B cell (primary cell): ENCODE measurements around the gene DTX3L. TPM values are rescaled to one million over a fixed set of nuclear protein-coding genes. Genes with fewer than 3 reads are reported as not detected.

Experiments
- ATAC-seq: fragments of 200-7000 bp; cut with Tn5 transposase; one replicate; pipeline ENCODE4 v1.10.0; 2021; ENCODE audit warnings: low read depth, mild to moderate bottlenecking, moderate number of reproducible peaks, moderate library complexity
- CTCF ChIA-PET: fragments of 350-600 bp; sonication (Branson Sonifier 250); formaldehyde crosslinking; loops from one replicate; lab custom pipeline; 2021; ENCODE audit warnings: antibody characterized with exemption, inconsistent platforms; lab: Charles Lee
- POLR2A ChIA-PET: fragments of 350-600 bp; sonication (Branson Sonifier 250); formaldehyde crosslinking; loops from one replicate; lab custom pipeline; 2021; ENCODE audit warnings: antibody characterized with exemption; lab: Charles Lee
- DNase-seq: peaks from one replicate; pipeline ENCODE4 v3.0.0; 2013
- H2AFZ ChIP-seq: 2 replicates; pipeline ENCODE4 v1.6.1; 2012; ENCODE audit warnings: mild to moderate bottlenecking, low read depth, low read length; ENCODE audit not compliant: insufficient read depth, poor library complexity, severe bottlenecking
- H3K27ac ChIP-seq, 2 donors: 1 replicate in 1 of 2; 2 replicates in 1 of 2; pipeline ENCODE4 v1.5.1; 2012 to 2013; ENCODE audit warnings: low read length in 2 of 2, mild to moderate bottlenecking in 2 of 2, moderate library complexity in 1 of 2
- H3K27me3 ChIP-seq, 4 experiments: fragments of 200-600 bp in 1 of 4; sonication (generic) in 1 of 4; replicated peaks in 1 of 4; 1 replicate in 2 of 4; 2 replicates in 2 of 4; pipeline versions ENCODE4 v1.6.1 to v1.7.0; 2013 to 2016; ENCODE audit warnings: low read length in 3 of 4, mild to moderate bottlenecking in 2 of 4, mixed read lengths in 1 of 4, moderate library complexity in 1 of 4; ENCODE audit not compliant: insufficient read depth in 4 of 4, control insufficient read depth in 3 of 4; ENCODE audit errors: control extremely low read depth in 1 of 4
- H3K36me3 ChIP-seq, 2 experiments: replicated peaks in 1 of 2; 1 replicate in 1 of 2; 2 replicates in 1 of 2; pipeline versions ENCODE4 v1.6.1 to v1.7.1; 2013; ENCODE audit warnings: low read length in 1 of 2; ENCODE audit not compliant: insufficient read depth in 2 of 2, control insufficient read depth in 1 of 2; ENCODE audit errors: control extremely low read depth in 1 of 2, extremely low read depth in 1 of 2
- H3K4me1 ChIP-seq, 2 donors: fragments of 200-600 bp in 1 of 2; sonication (generic) in 1 of 2; 1 replicate in 1 of 2; 2 replicates in 1 of 2; pipeline versions ENCODE4 v1.5.1 to v1.6.1; 2013 to 2017; ENCODE audit warnings: low read length in 2 of 2; ENCODE audit not compliant: control insufficient read depth in 2 of 2, insufficient read depth in 2 of 2
- H3K4me2 ChIP-seq: replicated peaks from 2 replicates; pipeline ENCODE3; 2012; ENCODE audit warnings: mild to moderate bottlenecking, low read depth, low read length; ENCODE audit not compliant: poor library complexity, severe bottlenecking
- H3K4me3 ChIP-seq, 5 experiments: fragments of 200-600 bp in 1 of 5; sonication (generic) in 1 of 5; 1 replicate in 3 of 5; 2 replicates in 2 of 5; pipeline versions ENCODE4 v1.5.1 to v1.7.0; 2011 to 2016; ENCODE audit warnings: low read length in 4 of 5, mild to moderate bottlenecking in 4 of 5, low read depth in 2 of 5, control low read depth in 1 of 5, moderate library complexity in 1 of 5; ENCODE audit not compliant: insufficient read depth in 1 of 5; ENCODE audit errors: control extremely low read depth in 1 of 5, extremely low read depth in 1 of 5
- H3K79me2 ChIP-seq: fragments of 200-600 bp; sonication (generic); one replicate; pipeline ENCODE4 v1.6.0; 2016; ENCODE audit warnings: low read length; ENCODE audit not compliant: control insufficient read depth, insufficient read depth
- H3K9ac ChIP-seq: fragments of 200-600 bp; sonication (generic); 2 replicates; pipeline ENCODE4 v1.6.1; 2017; ENCODE audit warnings: mild to moderate bottlenecking, low read length, moderate library complexity
- H3K9me3 ChIP-seq, 3 donors: one replicate each; pipeline versions ENCODE4 v1.6.1 to v1.7.1; 2013; ENCODE audit warnings: low read length in 2 of 3; ENCODE audit not compliant: control insufficient read depth in 2 of 3, insufficient read depth in 1 of 3; ENCODE audit errors: control extremely low read depth in 1 of 3
- H4K20me1 ChIP-seq: 2 replicates; pipeline ENCODE4 v1.6.0; 2012; ENCODE audit warnings: mild to moderate bottlenecking, low read length; ENCODE audit not compliant: insufficient read depth, control insufficient read depth, poor library complexity, severe bottlenecking
- H3K27ac Mint-ChIP-seq: one replicate; pipeline ENCODE4 v1.8.0; 2021; ENCODE audit warnings: mixed read lengths
- H3K27me3 Mint-ChIP-seq: one replicate; pipeline ENCODE4 v1.8.0; 2021; ENCODE audit warnings: mixed read lengths
- H3K4me1 Mint-ChIP-seq: one replicate; pipeline ENCODE4 v1.8.0; 2021; ENCODE audit warnings: mixed read lengths
- H3K4me3 Mint-ChIP-seq: one replicate; pipeline ENCODE4 v1.8.0; 2021; ENCODE audit warnings: mixed read lengths
- H3K9me3 Mint-ChIP-seq: one replicate; pipeline ENCODE4 v1.8.0; 2022; ENCODE audit warnings: mixed read lengths; ENCODE audit not compliant: insufficient read depth
- CTCF ChIP-seq: fragments of 200-600 bp; IDR thresholded peaks from one replicate; pipeline ENCODE4 v1.8.0; 2022; ENCODE audit warnings: antibody characterized with exemption, mild to moderate bottlenecking
- EZH2 ChIP-seq: IDR thresholded peaks from 2 replicates; pipeline ENCODE4 v1.6.1; 2012; ENCODE audit warnings: borderline replicate concordance, low read depth, mild to moderate bottlenecking, moderate library complexity, low read length; ENCODE audit not compliant: insufficient read depth, poor library complexity, severe bottlenecking
- whole genome bisulfite sequencing: methylation state at CpG from one replicate; pipeline ENCODE4 v1.1.5; 2013; ENCODE audit warnings: missing lambda C conversion rate; ENCODE audit not compliant: insufficient coverage; 5-methylcytosine and 5-hydroxymethylcytosine counted together
- intact Hi-C: fragments of 100-400 bp; cut with micrococcal nuclease; formaldehyde crosslinking; loops from one replicate; pipeline ENCODE4 v1.10.0; 2022
- polyA plus RNA-seq: library from polyadenylated mRNA; depleted of rRNA; stranded (reverse); fragments of >200 nt; gene quantifications from 2 replicates; pipeline ENCODE4 v1.2.3, GENCODE V29; 2012
- total RNA-seq, 2 donors: library from RNA; stranded (reverse); fragments of 120-200 nt in 1 of 2; gene quantifications; 1 replicate in 1 of 2; 2 replicates in 1 of 2; pipeline versions ENCODE4 v1.2.3 to v1.2.4, GENCODE V29; 2013 to 2022

DTX3L gene
- total and polyA plus RNA-seq, 2 donors (not counting 1 experiment from before 2014, with no cell fraction given) = 8.1 to 41.1 TPM

GRCh38 chr3:122560680-122561079, 3.5 kb upstream of the DTX3L start:
- Histone ChIP-seq H3K27ac (peak overlapping the region in 1 of 2 donors; percentile 54), H4K20me1 (no peaks in the 10 kb centered on the region), H3K36me3 (peaks cover 0 to 39% of the 10 kb centered on the region in 2 experiments), H3K9me3 (no peaks in the 10 kb centered on the region), H3K9ac (no peak overlapping the region), H3K4me1 (peaks cover 32 to 36% of the 10 kb centered on the region in 2 donors), H3K27me3 (no peaks in the 10 kb centered on the region), H2AFZ (peak overlapping the region; percentile 14), H3K4me3 (peak overlapping the region in 1 of 5 experiments; percentile 9), H3K4me2 (peak overlapping the region; percentile 34), H3K79me2 (peaks cover 86% of the 10 kb centered on the region)
- peak overlapping the region; percentile 47 for H3K4me3 Mint-ChIP-seq
- intact Hi-C loops = loop anchor here (1.0 to 5.0 kb wide), 6 partner anchors 57 to 1013 kb away; partner anchors contain the start of genes HSPBAP1 and POLQ
- ChIA-PET POLR2A (no interaction called here), CTCF (interaction anchor here (0.8 to 15.3 kb wide), 17 partner anchors 18 to 471 kb away, joined by 3 to 293 read pairs (median 4); partner anchors contain the start of gene PARP14)
- TF ChIP-seq CTCF (peak; percentile 82), EZH2 (no peak)
- H3K27ac Mint-ChIP-seq = peak overlapping the region; percentile 82
- ATAC-seq (peak; percentile 26), DNase-seq (peak; percentile 84)
- no peaks in the 10 kb centered on the region for H3K27me3 Mint-ChIP-seq
- no peaks in the 10 kb centered on the region for H3K9me3 Mint-ChIP-seq
- 80% methylated on average over 1 of the region's 1 CpG for WGBS
- H3K4me1 Mint-ChIP-seq = peaks cover 46% of the 10 kb centered on the region
